H9 (cell line): ENCODE results near the gene PCCA. TPM values are rescaled to one million over a fixed set of nuclear protein-coding genes. Genes with fewer than 3 reads are reported as not detected.

Source experiments
- DNase-seq: peaks from one replicate; pipeline ENCODE4 v3.0.0-alpha.2; 2017
- H2AFZ ChIP-seq: one replicate; pipeline ENCODE4 v1.6.1; 2013; ENCODE audit warnings: mild to moderate bottlenecking, low read length, control low read depth, moderate library complexity
- H2AK5ac ChIP-seq: 2 replicates; pipeline ENCODE4 v1.6.1; 2013; ENCODE audit warnings: low read length, control low read depth, mixed read lengths; ENCODE audit not compliant: insufficient read length
- H2BK120ac ChIP-seq: one replicate; pipeline ENCODE4 v1.6.1; 2013; ENCODE audit warnings: low read depth, mild to moderate bottlenecking, low read length, control low read depth, inconsistent platforms; ENCODE audit not compliant: poor library complexity, severe bottlenecking
- H2BK12ac ChIP-seq: 2 replicates; pipeline ENCODE4 v1.6.1; 2013; ENCODE audit warnings: low read length, control low read depth, mixed read lengths, low read depth; ENCODE audit not compliant: insufficient read length
- H2BK15ac ChIP-seq: 2 replicates; pipeline ENCODE4 v1.6.1; 2013; ENCODE audit warnings: low read depth, low read length, control low read depth
- H2BK20ac ChIP-seq: one replicate; pipeline ENCODE4 v1.6.1; 2013; ENCODE audit warnings: low read depth, mild to moderate bottlenecking, low read length, control low read depth, inconsistent platforms; ENCODE audit not compliant: poor library complexity, severe bottlenecking
- H2BK5ac ChIP-seq: 2 replicates; pipeline ENCODE4 v1.6.1; 2013; ENCODE audit warnings: low read length, control low read depth, mixed read lengths; ENCODE audit not compliant: insufficient read length
- H3K14ac ChIP-seq: 2 replicates; pipeline ENCODE4 v1.6.1; 2013; ENCODE audit warnings: low read length, control low read depth; ENCODE audit not compliant: insufficient read depth
- H3K18ac ChIP-seq: 2 replicates; pipeline ENCODE4 v1.6.1; 2013; ENCODE audit warnings: low read depth, mild to moderate bottlenecking, mixed read lengths, low read length, control low read depth; ENCODE audit not compliant: insufficient read length
- H3K23ac ChIP-seq: 2 replicates; pipeline ENCODE4 v1.6.1; 2013; ENCODE audit warnings: low read length, control low read depth, mixed read lengths, low read depth; ENCODE audit not compliant: insufficient read length
- H3K23me2 ChIP-seq: 2 replicates; pipeline ENCODE4 v1.6.1; 2013; ENCODE audit warnings: low read depth, mild to moderate bottlenecking, mixed read lengths, low read length, control low read depth; ENCODE audit not compliant: insufficient read length, poor library complexity, severe bottlenecking
- H3K27ac ChIP-seq: 2 replicates; pipeline ENCODE4 v1.5.1; 2013; ENCODE audit warnings: low read length, control low read depth, mixed read lengths, low read depth; ENCODE audit not compliant: insufficient read length
- H3K27me3 ChIP-seq: 2 replicates; pipeline ENCODE4 v1.6.1; 2013; ENCODE audit warnings: low read length, control low read depth, inconsistent platforms; ENCODE audit not compliant: insufficient read depth
- H3K4ac ChIP-seq: 2 replicates; pipeline ENCODE4 v1.6.1; 2013; ENCODE audit warnings: low read depth, mild to moderate bottlenecking, control low read depth, inconsistent platforms, low read length, moderate library complexity
- H3K4me1 ChIP-seq: 2 replicates; pipeline ENCODE4 v1.6.1; 2013; ENCODE audit warnings: low read length, control low read depth, inconsistent platforms; ENCODE audit not compliant: insufficient read depth
- H3K4me2 ChIP-seq: 2 replicates; pipeline ENCODE4 v1.6.1; 2013; ENCODE audit warnings: low read length, control low read depth, mixed read lengths; ENCODE audit not compliant: insufficient read length, insufficient read depth
- H3K56ac ChIP-seq: 2 replicates; pipeline ENCODE4 v1.6.1; 2013; ENCODE audit warnings: low read depth, mild to moderate bottlenecking, mixed read lengths, low read length, control low read depth; ENCODE audit not compliant: insufficient read length
- H3K79me1 ChIP-seq: 2 replicates; pipeline ENCODE4 v1.6.1; 2013; ENCODE audit warnings: low read depth, mild to moderate bottlenecking, moderate library complexity, low read length, control low read depth, inconsistent platforms; ENCODE audit not compliant: insufficient read depth, poor library complexity, severe bottlenecking
- H3K79me2 ChIP-seq: 2 replicates; pipeline ENCODE4 v1.6.1; 2013; ENCODE audit warnings: low read length, control low read depth, inconsistent platforms; ENCODE audit not compliant: insufficient read depth
- H3K9ac ChIP-seq: 2 replicates; pipeline ENCODE4 v1.6.1; 2013; ENCODE audit warnings: low read length, control low read depth, mixed read lengths; ENCODE audit not compliant: insufficient read length; ENCODE audit errors: extremely low read depth
- H3K9me3 ChIP-seq: one replicate; pipeline ENCODE4 v1.6.1; 2013; ENCODE audit warnings: low read depth, low read length, inconsistent platforms; ENCODE audit not compliant: control insufficient read depth
- H3T11ph ChIP-seq: one replicate; pipeline ENCODE4 v1.6.1; 2013; ENCODE audit warnings: mild to moderate bottlenecking, low read length, control low read depth, inconsistent platforms
- H4K20me1 ChIP-seq: one replicate; pipeline ENCODE4 v1.6.1; 2013; ENCODE audit not compliant: control insufficient read depth, insufficient read length, insufficient read depth
- H4K5ac ChIP-seq: 2 replicates; pipeline ENCODE4 v1.6.1; 2013; ENCODE audit warnings: low read depth, mild to moderate bottlenecking, mixed read lengths, low read length, control low read depth; ENCODE audit not compliant: insufficient read length
- H4K8ac ChIP-seq: replicated peaks from 2 replicates; pipeline ENCODE4 v1.6.1; 2013; ENCODE audit warnings: low read length, control low read depth, mixed read lengths, low read depth; ENCODE audit not compliant: insufficient read length
- H4K91ac ChIP-seq: 2 replicates; pipeline ENCODE4 v1.6.1; 2013; ENCODE audit warnings: low read depth, mild to moderate bottlenecking, moderate library complexity, mixed read lengths, low read length, control low read depth; ENCODE audit not compliant: insufficient read length
- H3K27ac Mint-ChIP-seq, 3 experiments: 2 replicates in 2 of 3; 3 replicates in 1 of 3; pipeline ENCODE4 v1.8.0; 2020 to 2021; ENCODE audit warnings: mixed read lengths in 3 of 3, mild to moderate bottlenecking in 1 of 3, moderate library complexity in 1 of 3
- H3K27me3 Mint-ChIP-seq: 2 replicates; pipeline ENCODE4 v1.8.0; 2021; ENCODE audit warnings: low read depth, mild to moderate bottlenecking, moderate library complexity, mixed read lengths
- H3K36me3 Mint-ChIP-seq, 3 experiments: 2 replicates in 2 of 3; 3 replicates in 1 of 3; pipeline ENCODE4 v1.8.0; 2020 to 2021; ENCODE audit warnings: low read depth in 3 of 3, mixed read lengths in 3 of 3; ENCODE audit not compliant: insufficient read depth in 1 of 3
- H3K4me1 Mint-ChIP-seq, 2 experiments: 2 replicates each; pipeline ENCODE4 v1.8.0; 2020; ENCODE audit warnings: mixed read lengths in 2 of 2
- H3K4me3 Mint-ChIP-seq, 2 experiments: 2 replicates in 1 of 2; 3 replicates in 1 of 2; pipeline ENCODE4 v1.8.0; 2020 to 2021; ENCODE audit warnings: mild to moderate bottlenecking in 2 of 2, mixed read lengths in 2 of 2, moderate library complexity in 1 of 2
- H3K9me3 Mint-ChIP-seq, 2 experiments: 2 replicates in 1 of 2; 3 replicates in 1 of 2; pipeline ENCODE4 v1.8.0; 2020; ENCODE audit warnings: mild to moderate bottlenecking in 2 of 2, mixed read lengths in 2 of 2, moderate library complexity in 1 of 2
- CTCF ChIP-seq: fragments of 200-600 bp; sonication (generic); conservative IDR thresholded peaks from 3 replicates; pipeline ENCODE4 v1.8.0; 2021; ENCODE audit warnings: antibody characterized with exemption, mild to moderate bottlenecking
- WGBS: extraction: QIAGEN DNeasy Blood & Tissue Kit; methylation state at CpG from one replicate; pipeline ENCODE4 v1.1.7; 2013; ENCODE audit warnings: missing lambda C conversion rate, low lambda C conversion rate, mixed read lengths; ENCODE audit not compliant: insufficient read length; ENCODE audit errors: extremely low coverage; 5-methylcytosine and 5-hydroxymethylcytosine counted together
- total RNA-seq: library from RNA; stranded (reverse); gene quantifications from 2 replicates; pipeline ENCODE4 v1.2.1, GENCODE V29; 2021

Gene PCCA
- total RNA-seq, 1 experiment from 2014 or later, result 56.5 TPM

DNA sequence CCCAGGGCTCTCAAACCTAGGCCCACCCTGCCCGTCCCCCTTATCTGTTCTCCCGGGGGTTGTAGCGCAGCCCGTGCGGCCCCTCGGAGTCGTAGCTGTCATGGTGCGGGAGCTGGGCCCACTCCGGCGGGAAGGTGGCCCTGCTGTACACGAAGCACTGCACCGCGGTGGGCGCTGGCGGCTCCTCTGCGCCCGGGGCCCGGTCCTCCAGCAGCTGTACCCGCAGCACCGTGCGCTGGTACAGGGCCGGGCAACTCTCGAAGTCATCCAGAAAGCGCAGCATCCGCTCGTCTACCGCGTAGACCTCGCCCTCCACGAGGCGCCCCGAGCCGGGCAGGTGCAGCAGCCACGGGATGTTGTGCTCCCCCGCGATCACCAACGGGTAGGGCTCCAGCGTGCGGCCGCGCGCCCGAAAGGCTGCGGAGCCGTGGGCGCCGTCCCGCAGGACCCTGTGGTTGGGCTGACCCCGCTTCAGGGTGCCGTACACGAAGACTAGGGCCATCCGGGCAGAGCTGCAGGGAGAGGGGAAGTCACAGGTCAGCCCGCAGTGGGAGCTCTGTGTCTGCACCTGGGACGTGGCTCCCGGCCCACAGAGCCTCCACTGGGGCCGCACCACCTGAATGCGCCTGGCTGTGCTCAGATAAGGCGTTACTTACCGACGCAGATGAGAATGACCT is 443.3 kb downstream of the PCCA start:
- no peak overlapping the region for H4K91ac ChIP-seq
- WGBS, result no CpG with 5 or more reads among the region's 60 CpGs

More for the DNA sequence above, 443.3 kb downstream of the PCCA start:
- H3K4me1 Mint-ChIP-seq, result peaks cover 24 to 38% of the 10 kb centered on the region in 2 experiments
- Histone ChIP-seq H3K9ac (no peak overlapping the region), H2BK120ac (no peak overlapping the region), H2BK20ac (no peak overlapping the region), H3K4ac (no peak overlapping the region), H3K56ac (no peak overlapping the region), H3K4me1 (peaks cover 3% of the 10 kb centered on the region; the same call in 1 of the 2 replicates), H3K27me3 (no peaks in the 10 kb centered on the region), H4K8ac (no peak overlapping the region), H2BK5ac (no peak overlapping the region), H2AK5ac (no peak overlapping the region), H3K14ac (no peak overlapping the region), H3K23me2 (no peaks in the 10 kb centered on the region), H4K20me1 (peaks cover 2% of the 10 kb centered on the region), H3K27ac (no peak overlapping the region), H3K18ac (no peak overlapping the region), H3K9me3 (no peaks in the 10 kb centered on the region), H3K4me2 (no peak overlapping the region), H3K79me2 (no peaks in the 10 kb centered on the region), H2BK15ac (no peak overlapping the region), H2AFZ (no peak overlapping the region), H3K79me1 (no peaks in the 10 kb centered on the region), H2BK12ac (no peak overlapping the region), H3T11ph (no peak overlapping the region), H3K23ac (no peak overlapping the region), H4K5ac (no peak overlapping the region)
- H3K27ac Mint-ChIP-seq, result no peak overlapping the region; a peak in 1 of 7 replicates
- TF ChIP-seq CTCF, result no peak
- H3K36me3 Mint-ChIP-seq, result peaks cover 12 to 26% (median 20%) of the 10 kb centered on the region in 3 experiments; a peak in 6 of 7 replicates
- H3K9me3 Mint-ChIP-seq, result no peaks in the 10 kb centered on the region
- no peak overlapping the region for H3K4me3 Mint-ChIP-seq
- peak; percentile 39 for DNase-seq
- peaks cover 1% of the 10 kb centered on the region; the same call in 1 of the 2 replicates for H3K27me3 Mint-ChIP-seq
